EH (cell line): ENCODE measurements around the gene PAQR6.
"Not testable (repeated sequence)": the region's sequence is repeated elsewhere in the genome, so short reads cannot be mapped to it uniquely, and the experiment has no call there.

Experiments used
- DNase-seq: peaks from one replicate; pipeline ENCODE4 v3.0.0-alpha.2; 2015; ENCODE audit warnings: low read depth

Gene PAQR6

DNA sequence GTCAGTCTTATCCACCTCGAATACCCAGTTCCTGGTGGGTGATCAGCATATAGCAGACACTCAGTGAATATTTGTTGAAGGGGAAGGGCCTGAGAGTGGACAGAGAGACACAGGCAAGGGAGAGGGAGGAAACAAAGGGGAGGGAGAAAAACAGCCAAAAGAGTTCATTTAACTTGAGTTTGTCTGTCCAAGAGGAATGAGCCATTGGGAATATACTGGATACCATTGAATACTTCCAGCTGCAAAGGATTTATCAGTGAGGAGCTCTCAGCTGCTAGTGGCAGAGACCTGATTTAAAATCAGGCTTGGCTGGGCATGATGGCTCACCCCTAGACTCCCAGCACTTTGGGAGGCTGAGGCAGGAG lies 17.4 kb downstream of the PAQR6 start:
- DNase-seq = no peak

DNA sequence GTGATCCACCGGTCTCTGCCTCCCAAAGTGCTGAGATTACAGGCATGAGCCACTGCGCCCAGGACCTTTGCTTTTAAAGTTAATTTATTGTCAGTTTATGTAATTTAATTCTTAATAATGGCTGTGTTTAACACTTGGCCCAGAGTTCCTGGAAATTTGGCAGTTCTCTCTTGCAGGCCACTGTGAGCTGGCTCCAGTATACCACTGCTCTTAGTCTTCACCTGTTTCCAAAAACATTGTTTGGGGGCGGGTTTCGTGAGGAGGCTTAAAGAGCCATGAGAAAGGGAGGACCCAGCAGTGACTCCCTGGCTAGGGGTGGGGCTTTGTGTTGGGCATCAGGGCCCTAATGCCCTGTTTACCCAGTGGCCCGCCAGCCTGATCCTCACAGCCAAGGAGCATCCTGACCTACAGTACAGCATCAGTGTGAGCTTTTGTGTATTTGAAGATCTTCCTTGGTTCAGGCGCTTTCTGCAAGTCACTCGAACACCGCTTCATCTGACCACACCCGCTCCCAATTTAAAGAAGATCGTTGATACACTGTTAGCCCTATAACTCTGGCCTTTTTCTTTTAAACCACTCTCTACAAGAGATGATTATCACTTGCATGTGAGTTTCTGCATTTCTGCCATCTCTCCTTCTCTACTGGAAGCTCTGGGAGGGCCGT lies 17.9 kb downstream of the PAQR6 start:
- DNase-seq = no peak

DNA sequence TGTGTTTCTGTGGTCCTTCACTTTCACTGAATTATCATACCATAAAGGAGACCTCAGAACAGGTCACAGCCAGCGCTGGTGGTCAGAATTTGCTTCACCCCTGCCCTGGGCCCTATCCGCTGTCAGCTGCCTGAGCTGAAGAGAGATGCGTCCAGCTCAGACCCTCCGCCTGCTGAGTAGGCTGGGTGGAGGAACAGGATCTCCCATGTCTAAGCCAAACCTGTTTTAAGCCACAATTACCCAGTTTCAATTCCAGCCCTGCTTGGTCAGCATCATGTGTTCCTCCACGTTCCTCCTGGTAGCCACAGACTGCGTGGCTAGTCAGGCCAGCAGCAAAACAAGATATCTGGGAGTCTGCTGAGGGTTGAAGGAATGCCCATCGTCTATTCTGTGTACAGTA lies 19.4 kb downstream of the PAQR6 start:
- DNase-seq = no peak

DNA sequence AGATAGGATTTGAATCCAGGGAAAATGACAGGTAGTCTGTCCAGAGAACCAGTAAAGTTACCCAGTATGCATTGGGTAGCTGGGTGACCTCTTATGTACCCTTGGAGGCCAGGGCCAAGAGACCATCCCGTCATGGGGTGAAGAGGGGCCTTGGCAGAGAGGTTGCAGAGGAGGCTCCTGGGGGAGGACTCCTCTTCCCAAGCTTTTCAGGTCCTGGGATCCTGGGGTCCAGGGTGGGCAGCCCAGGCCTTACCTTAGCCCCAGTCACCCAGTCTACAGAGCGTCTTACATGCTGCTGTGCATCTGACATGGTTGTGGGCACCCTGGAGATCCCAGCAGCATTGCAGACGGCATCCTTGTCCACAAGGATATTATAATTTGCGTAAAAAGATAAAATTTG lies 21.1 kb downstream of the PAQR6 start:
- no peak for DNase-seq

DNA sequence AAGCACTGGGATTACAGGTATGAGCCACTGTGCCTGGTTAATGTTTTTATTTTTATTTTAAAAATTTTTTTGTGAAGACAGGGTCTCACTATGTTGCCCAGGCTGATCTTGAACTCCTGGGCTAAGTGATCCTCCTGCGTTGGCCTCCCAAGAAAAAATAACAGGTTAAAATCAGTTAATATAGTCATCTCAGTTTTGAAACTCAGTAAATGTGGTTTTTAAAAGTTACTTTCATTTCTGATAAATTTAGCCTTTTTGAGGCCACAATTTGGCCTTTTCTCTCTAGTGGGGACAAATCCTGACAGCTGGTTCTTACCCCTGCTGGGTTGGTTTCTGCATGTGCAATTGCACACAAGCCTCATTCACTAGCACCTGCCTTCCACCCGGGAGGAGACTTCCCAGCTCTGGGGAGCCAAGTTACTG lies 21.7 kb downstream of the PAQR6 start:
- DNase-seq = no peak

DNA sequence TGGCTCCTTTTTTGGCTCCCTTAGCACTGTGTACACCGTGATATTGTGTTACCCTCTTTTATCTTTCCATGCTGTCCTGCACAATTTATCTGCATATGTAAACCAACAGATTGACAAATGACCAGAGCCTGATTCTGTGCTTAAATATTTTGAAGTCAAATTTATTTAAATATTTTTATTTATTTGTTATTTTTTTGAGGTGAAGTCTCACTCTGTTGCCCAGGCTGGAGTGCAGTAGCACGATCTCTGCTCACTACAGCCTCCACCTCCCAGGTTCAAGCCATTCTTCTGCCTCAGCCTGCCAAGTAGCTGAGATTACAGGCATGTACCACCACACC lies 22.2 kb downstream of the PAQR6 start:
- no peak for DNase-seq

DNA sequence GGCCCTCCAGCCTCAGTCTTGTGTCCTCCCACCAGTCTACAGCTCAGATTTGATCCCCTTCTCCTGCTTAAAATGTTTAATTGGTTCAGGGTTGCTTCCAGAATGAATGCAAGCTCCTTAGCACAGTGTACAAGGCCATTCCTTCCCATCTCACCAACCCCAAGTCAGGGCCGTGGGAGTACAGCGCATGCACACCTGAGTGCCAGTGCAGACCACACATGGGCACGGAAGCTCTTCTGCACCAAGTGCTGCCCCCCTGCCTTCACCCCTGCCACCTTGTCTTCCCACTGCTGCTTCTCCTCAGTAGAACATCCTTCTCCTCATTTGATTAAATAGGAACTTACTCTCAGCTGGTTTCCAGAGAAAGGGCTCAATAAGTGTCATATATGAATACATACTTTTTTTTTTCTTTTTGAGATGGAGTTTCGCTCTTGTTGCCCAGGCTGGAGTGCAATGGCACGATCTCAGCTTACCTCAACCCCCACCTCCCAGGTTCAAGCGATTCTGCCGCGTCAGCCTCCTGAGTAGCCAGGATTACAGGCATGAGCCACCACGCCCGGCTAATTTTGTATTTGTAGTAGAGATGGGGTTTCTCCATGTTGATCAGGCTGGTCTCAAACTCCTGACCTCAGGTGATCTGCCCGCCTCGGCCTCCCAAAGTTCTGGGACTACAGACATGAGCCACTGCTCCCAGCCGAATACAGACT lies 25.7 kb downstream of the PAQR6 start:
- no peak for DNase-seq

DNA sequence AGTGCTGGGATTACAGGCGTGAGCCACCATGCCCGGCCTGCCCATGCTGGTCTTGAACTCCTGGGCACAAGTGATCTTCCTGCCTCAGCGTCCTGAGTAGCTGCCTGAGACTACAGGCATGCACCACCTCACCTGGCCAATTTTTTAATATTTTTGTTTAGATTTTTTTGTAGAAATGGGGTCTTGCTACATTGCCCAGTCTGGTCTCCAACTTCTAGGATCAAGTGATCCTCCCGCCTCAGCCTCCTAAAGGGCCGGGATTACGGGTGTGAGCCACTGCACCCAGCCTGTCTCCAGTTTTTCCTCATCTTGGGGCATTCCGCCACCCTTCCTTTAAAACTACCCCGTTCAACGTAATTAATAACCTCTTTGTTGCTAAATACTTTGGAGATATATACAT lies 27.6 kb downstream of the PAQR6 start:
- DNase-seq = no peak

DNA sequence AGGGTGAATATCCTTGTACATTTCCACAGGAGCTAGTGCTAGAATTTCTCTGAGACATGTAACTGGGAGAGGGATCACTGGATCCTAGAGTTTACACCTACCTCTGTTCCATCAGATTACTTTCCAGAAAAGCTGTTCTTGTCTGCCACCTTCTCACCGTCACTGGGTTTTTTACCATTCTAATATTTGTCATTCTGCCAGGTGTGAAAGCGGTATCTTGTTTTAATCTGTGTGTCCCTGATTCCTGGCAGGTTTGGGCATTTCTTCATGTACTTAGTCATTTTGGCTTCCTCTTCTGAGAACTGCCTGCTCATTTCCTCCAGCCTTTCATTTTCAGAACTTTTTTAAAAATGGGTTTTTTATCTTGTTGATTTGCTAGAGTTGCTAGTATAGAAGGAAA lies 30.0 kb downstream of the PAQR6 start:
- DNase-seq = peak; percentile 38

DNA sequence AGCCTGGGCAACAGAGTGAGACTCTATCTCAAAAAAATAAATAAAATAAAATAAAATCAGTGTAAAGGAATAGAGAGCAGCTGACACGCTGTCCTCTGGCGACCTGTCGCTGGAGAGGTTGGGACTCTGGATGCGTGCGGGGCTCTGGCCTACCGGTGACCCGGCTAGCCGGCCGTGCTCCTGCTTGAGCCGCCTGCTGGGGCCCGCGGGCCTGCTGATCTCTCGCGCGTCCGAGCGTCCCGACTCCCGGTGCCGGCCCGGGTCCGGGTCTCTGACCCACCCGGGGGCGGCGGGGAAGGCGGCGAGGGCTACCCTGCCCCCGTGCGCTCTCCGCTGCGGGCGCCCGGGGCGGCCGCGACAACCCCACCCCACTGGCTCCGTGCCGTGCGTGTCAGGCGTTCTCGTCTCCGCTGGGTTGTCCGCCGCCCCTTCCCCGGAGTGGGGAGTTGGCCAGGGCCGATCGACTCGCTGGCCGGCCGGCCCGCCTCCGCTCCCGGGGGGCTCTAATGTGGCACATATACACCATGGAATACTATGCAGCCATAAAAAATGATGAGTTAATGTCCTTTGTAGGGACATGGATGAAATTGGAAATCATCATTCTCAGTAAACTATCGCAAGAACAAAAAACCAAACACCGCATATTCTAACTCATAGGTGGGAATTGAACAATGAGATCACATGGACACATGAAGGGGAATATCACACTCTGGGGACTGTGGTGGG lies 31.3 kb downstream of the PAQR6 start:
- not testable (repeated sequence) for DNase-seq

DNA sequence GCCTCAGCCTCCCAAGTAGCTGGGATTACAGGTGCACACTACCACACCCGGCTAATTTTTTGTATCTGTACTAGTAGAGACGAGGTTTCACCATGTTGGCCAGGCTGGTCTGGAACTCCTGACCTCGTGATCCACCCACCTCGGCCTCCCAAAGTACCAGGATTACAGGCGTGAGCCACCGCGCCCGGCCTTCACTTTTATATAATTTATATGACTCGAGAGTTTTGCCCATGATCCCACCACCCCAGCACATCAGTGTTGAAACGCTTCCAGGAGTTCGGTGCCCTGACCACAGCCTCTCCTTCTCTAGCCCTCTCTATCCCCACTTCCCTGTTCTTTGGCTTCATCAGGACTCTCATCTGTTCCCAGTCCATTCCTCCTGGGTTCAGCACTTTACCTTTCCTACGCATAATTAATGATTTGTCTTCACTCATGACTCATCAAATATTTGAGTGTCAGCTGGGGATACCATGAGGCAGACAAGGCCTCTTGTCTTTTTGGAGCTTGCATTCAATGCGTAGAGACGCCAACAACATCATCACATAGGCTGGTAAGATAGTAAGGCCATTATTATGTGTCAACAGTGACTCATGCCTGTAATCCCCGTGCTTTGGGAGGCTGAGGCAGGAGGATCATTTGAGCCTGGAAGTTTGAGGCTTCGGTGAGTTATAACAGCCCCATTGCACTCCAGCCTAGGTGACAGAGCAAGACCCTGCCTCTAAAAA lies 33.7 kb downstream of the PAQR6 start:
- peak; percentile 42 for DNase-seq

DNA sequence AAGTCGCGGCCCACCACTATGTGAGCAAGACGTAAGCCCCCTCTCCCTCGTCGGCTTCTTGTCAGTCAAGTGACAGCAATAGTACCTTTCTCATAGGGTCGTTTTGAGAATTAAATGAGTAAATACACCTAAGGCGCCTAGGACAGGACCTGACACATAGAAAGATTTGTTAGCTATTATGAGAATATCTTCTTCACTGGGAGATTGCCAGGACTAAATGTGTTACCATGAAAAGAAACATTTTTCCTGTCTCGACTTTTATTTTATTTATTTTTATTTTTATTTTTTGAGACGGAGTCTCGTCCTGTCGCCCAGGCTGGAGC lies 34.3 kb downstream of the PAQR6 start:
- no peak for DNase-seq

DNA sequence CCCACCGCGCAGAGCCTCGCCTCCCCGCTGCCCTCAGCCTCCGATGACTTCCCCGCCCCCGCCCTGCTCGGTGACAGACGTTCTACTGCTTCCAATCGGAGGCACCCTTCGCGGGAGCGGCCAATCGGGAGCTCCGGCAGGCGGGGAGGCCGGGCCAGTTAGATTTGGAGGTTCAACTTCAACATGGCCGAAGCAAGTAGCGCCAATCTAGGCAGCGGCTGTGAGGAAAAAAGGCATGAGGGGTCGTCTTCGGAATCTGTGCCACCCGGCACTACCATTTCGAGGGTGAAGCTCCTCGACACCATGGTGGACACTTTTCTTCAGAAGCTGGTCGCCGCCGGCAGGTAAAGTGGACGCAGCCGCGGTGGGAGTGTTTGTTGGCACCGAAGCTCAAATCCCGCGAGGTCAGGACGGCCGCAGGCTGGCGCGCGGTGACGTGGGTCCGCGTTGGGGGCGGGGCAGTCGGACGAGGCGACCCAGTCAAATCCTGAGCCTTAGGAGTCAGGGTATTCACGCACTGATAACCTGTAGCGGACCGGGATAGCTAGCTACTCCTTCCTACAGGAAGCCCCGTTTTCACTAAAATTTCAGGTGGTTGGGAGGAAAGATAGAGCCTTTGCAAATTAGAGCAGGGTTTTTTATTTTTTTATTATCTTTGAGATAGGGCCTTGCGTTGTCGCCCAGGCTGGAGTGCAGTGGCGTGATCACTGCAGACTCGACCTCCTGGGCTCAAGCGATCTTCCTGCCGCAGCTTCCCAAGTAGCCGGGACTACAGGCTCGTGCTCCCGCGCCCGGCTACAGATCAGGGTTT lies 34.8 kb downstream of the PAQR6 start, which contains the start of gene PMF1:
TSS of gene PMF1 (plus strand) at position 175 of the 811 bp plus-strand sequence. CDS start at position 184, 9 bp downstream.
- peak; percentile 97 for DNase-seq

DNA sequence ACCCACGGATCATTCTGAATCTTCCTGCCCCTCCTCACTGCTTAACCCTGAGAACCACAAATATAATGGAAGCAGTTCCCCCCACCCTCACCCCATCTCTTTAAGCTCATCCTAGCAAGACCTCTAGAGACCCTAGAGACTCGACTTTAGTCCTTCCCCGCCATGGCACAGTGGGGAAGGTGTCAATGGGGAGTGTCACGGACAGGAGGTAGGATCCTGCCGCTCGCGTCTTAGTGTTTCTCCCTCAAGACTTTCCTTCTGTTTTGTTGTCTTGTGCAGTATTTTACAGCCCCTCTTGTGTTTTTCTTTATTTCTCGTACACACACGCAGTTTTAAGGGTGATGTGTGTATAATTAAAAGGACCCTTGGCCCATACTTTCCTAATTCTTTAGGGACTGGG lies 35.7 kb downstream of the PAQR6 start:
- no peak for DNase-seq

DNA sequence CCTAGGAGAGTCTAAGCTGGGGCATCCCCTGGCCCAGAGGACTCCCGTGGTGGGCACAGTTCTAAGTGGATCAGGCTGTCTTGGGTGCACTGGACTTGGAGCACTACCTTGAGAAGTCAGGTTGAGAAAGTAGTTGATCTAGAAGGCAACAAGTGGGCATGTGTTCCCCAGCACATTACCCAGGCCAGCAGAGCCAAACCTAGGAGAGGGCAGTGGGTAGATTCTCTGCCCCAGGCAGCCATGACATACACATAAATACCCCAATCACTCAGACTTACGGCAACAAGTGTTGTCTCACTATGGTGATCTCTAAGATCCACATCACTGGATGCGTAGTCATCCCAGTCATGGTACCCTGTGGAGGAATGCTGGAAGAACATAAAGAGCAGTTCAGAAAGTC lies 36.6 kb downstream of the PAQR6 start:
- DNase-seq = no peak

DNA sequence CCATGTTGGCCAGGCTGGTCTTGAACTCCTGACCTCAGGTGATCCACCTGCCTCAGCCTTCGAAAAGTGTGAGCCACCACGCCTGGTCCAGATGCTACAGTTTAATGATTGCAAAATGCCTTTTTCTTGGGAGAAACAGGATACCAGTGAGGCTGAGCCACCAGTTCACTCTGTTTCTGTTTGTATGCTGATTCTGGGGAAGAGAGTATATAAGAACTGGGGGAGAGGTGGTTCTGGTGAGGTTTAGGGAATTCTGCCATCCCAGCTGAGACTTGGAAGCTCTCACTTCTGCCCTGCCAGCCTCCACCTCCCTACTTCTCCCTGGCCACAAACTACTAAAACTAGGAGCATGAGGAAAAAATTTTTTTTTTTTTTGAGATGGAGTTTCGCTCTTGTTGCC lies 43.2 kb downstream of the PAQR6 start:
- no peak for DNase-seq

DNA sequence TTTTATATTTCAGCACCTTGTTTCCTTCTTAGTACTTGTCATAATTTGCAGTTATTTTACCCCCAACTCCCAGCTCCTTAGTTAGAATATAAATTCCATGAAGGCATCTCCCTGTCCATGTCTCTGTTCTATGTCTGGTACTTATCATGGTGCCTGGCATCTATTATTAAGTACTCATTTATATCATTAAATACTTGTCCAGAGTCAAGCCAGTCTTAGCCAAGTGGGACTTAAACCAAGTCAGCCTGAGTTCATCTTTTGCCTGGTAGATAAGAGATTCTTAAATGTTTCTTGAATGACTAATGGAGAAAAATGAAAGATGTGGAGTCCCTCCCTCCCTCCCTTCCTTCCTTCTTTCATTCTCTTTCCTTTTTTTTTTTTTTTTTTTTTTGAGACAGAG lies 44.5 kb downstream of the PAQR6 start:
- peak; percentile 83 for DNase-seq

DNA sequence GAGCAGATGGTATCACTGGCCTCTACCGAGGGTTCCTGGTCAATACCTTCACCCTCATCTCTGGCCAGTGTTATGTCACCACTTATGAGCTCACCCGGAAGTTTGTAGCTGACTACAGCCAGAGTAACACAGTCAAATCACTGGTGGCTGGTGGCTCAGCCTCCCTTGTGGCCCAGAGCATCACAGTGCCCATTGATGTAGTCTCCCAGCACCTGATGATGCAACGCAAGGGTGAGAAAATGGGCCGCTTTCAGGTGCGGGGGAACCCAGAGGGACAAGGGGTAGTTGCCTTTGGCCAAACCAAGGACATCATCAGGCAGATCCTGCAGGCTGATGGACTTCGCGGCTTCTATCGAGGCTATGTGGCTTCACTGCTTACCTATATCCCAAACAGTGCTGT lies 47.8 kb downstream of the PAQR6 start:
- DNase-seq = no peak

DNA sequence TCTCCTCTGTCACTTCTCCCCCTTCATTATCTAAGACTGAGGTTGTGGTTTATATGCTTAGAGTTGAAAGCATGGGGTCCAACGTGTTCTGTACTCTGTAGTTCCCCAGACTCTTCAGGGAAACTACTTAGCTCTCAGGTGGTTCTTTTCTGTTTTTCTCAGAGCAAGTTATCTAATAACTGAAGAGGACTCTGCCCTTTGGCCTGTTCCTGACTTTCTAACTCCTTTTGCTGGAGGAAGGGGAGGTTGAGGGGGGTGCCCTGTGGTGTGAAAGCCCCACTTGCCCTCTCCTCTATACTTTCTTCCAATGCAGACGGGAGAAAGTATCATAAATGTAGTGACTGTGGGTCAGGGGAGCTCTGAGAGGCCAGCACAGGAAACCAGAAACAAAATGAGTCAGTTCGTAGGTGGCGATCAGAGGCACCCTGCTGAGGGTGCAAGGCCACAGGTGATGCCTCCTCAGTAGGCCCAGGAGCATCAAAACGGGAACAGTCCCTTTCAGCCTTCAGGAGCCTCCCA lies 49.0 kb downstream of the PAQR6 start:
- no peak for DNase-seq

DNA sequence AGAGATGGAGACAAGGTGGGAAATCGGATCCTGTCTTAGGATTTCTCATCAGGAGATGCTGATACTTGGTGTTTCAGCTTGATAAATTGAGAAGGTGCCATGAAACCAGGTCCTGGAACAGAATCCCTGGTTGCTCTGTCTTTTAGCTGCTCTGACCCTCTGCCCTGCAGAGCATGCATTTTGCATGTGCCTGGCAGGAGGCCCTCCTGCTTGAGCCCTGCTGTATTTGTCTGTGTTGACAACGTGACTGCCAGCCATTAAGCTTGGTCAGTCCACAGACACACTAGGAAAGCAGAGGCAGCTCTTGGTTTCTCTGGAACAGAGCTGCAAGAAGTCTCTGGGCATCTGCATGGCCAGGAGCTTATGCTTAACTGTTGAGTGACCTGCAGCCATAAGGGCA lies 51.4 kb downstream of the PAQR6 start:
- no peak for DNase-seq

DNA sequence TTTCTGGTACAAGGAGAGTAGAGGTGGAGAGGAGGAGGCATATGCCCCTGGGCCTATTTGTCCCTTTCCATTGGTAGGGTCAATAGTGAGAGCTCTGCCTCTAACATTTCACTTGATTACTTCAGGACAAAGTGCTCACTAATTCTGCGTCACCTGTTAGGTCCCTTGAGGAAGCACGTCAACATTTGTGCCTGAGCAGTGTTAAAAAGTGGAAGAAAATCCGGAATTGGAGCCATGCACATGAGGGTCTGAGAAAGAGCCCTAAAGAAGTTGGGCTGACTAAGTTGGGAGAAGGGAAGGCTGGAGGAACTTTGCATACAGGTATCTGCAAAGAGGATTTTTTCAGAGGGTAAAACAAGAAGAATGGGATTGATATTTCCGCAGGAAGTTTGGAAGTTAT lies 52.0 kb downstream of the PAQR6 start:
- no peak for DNase-seq

DNA sequence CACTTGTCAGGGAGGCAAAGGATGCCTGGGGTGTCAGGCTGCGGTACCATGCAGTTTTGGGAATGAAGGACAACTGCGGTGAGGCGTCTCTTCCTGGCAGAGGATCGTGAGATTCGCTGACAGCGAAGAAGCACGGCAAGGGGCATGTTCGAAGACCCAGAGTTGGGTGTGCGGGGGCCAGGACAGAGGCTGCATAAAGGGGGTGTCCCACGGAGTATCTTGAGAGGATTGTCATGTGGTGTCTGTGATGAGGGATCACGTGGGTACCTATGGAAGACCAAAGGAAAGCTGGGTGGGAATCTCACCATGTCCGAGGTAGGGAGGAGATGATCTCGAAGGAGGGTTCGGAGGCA lies 53.6 kb downstream of the PAQR6 start:
- DNase-seq = no peak
